ENCODE results near the gene STK4.

GRCh38 chr20:45051204-45052060 is 85.1 kb downstream of the STK4 start:
- TF ChIP-seq RAD21 (conservative IDR thresholded peaks at IDR 0.05) (no peak), CTCF (IDR thresholded peaks at IDR 0.05; ENCODE audit: poor library complexity, severe bottlenecking) (no peak), TAF1 (IDR thresholded peaks at IDR 0.05; ENCODE audit: low read depth) (no peak), REST (IDR thresholded peaks at IDR 0.05; ENCODE audit: borderline replicate concordance) (no peak), EZH2 (IDR thresholded peaks at IDR 0.05; ENCODE audit: borderline replicate concordance, insufficient read depth, low read length, poor library complexity, severe bottlenecking) (no peak)
